Measurements from ENCODE around the gene SLC9B2.

GRCh38 chr4:103052779-103053178, 23.8 kb downstream of the SLC9B2 start:
- TF ChIP-seq POLR2A (IDR thresholded peaks at IDR 0.05) (no peak), CTCF (IDR thresholded peaks at IDR 0.05) (no peak)

Measured in body of pancreas (tissue), 4 donors.